CD4-positive, alpha-beta T cell treated with Interferon alpha-2 for 1 hour (primary cell): ENCODE results near the gene ODC1.
"Not testable (repeated sequence)": the region's sequence is repeated elsewhere in the genome, so short reads cannot be mapped to it uniquely, and the experiment has no call there.

Experiments
- DNase-seq, 2 donors: peaks; one replicate each; pipeline ENCODE4 v3.0.0-alpha.2; 2020 to 2022

Gene ODC1

DNA sequence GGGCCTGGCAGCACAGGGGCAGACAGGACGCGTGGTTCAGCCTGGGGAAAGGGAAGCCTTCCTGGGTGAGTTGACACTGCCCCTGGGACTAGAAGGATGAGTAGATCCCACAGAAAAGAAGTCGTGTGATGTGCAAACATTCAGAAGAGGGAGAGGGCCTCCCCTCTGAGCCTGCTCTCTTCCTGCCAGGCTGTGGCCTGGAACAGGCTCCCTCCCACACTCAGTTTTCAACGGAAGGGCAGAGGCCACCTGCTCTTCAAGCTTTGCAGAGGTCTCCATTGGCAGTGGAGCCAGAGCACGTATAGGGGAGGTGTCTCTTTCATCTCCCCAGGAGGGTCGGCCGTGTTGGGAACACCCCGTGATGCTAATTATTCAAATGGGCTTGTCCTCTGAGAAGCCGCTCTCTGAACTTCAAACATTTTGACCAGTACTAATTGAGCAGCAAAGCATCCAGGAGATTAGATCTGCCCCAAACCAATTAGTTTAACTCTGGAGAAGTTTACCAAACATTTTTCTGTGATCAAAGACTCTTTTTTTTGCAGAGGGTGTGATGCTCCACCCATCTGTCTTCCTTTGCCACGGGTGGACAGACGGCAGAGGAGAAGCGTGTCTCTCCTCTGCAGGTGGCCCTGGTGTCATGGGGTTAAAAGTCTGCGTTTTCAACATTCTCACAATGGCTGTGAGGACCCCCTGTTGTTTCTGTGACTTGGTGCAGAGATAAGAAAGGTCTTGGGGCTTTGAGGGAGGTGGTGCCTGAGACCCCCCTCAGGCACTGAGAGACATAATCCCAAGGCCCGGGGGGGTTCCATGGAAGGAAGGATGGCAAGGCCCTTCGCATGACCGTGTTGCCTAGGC lies 29.5 kb upstream of the ODC1 start:
- no peak for DNase-seq

DNA sequence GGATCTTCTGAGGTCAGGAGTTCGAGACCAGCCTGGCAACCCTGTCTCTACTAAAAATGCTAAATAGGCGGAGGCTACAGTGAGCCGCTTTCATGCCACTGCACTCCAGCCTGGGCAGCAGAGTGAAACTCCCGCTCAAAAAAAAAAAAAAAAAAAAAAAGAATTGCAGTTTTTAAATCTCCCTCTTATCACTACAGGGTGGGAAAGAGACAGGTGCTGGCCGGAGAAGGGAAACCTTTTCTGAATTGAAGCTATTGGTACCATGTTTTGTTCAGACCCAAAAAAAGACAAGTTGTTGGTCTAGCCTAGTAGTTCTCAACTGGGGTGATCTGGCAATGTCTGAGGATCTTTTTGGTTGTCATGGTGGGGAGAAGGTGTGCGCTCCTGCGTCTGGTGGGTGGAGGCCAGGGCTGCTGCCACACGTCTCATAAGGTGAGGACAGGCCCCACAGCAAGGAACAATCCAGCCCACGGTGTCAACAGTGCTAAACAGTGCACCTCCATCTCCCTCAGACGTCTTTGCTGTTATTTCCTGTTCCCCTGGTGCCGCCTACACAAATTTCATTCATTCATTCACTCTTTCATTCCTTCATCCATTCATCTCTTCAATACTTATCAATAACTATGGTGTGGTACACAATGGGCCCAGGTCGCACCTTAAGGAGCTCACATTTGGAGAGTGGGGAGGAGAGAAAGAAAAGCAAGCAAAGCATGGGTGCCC lies 28.8 kb upstream of the ODC1 start:
- DNase-seq = no peak

DNA sequence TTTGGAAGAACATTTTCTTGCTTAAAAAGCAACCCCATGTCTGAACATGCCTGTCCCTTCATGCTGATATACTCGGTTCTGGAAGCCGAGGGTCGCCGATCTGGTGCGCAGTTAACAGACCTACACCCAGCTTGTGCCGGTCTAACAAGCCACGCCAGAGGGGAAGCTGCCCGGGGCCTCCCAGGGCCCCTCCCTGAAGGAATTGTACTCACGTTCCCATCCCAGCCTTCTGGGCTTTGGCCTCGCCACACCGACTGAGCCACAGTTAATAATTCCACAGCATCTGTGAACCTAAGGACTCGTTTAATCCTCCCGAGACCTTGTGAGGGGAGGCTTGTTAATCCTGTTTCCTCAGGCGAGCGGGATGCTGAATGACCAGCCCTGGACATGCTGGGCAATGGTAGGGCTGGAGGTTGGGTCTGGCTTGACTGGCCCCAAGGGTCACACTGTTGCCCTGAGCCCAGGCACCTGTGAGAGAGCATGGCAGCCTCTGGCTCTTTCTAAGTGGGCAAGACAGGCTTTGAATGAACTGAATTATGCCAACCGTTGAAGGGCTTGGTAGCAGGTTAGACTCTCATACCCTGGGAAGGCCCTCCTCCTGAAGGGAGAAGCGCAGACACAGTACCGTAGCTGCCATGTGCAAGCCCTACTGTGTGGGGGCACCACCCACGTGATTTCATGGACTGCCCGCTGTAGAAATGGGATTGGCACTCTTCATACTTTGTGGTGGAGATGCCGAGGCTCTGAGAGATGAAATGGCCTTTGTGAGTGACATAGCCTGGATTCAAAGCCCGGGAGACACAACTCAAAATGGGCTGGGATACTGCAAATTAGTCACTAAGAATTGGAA lies 27.9 kb upstream of the ODC1 start:
- DNase-seq = no peak

DNA sequence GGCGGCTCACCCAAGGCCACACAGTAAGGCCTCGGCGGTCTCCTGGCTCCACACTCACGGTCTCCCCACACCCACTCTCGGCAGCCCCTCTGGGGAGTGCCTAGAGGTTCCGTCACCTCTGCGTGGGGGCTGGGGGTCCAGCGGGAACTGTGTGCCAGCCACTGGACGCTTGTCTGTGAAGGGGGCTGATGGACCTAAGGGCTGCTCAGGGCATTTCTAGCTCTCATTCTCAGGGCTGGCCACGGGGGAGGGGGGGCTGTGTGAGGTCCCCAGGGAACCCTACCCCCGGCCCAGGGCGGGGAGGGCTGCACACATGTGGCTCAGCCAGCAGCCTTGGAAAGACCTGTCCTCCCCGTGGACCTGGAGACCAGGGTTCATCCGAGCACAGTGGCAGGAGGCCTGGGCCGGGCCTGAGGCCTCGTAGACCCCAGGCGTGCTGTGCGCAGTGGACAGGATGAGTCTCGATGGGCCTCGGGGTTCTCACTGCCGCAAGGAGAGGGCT lies 27.1 kb upstream of the ODC1 start:
- DNase-seq = no peak

GRCh38 chr2:10473121-10473756 lies 25.1 kb upstream of the ODC1 start:
- no peak for DNase-seq

DNA sequence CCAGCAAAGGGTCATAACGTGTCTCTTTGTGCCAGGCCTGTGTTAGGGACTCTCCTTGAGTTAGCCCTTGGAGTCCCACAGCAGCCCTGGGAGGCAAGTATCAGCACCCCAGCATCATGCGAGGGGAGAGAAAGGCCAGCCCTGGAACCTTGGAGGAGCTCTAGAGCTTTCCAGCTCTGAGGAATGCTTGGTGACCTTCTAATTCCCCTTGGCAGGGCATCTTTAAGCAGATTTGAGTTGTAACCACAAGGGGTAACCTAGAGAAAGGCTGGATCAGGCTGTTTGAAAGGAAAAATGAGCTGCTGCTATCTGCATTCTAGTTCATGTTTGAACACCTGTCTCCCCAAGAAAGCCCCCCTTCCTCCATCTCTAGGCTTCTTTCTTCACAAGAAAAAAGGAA lies 23.8 kb upstream of the ODC1 start:
- no peak for DNase-seq

DNA sequence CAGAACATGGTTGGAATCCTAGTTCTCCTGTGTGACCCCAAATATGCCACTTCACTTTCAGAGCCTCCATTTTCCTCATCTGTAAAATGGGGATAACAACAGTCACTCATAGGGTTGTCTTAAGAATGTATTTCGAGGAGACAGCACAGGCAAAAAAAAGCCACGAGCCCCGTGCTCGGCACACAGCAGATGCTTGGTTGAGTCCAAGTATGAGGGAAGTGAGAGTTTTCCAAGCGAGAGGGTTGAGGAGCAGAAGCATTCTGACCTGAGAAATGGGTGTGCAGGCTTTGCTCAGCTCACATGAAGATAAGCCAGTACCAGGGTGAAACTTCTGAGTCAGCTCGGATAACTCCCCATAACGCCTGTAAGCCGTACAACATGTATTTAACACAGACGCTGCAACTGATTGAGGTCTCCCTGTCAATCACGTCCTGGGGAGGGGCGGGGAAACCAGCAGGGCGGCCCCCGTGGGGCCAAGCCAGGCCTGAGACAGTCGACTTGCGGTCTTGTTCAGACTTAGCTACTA lies 23.0 kb upstream of the ODC1 start:
- DNase-seq = no peak

DNA sequence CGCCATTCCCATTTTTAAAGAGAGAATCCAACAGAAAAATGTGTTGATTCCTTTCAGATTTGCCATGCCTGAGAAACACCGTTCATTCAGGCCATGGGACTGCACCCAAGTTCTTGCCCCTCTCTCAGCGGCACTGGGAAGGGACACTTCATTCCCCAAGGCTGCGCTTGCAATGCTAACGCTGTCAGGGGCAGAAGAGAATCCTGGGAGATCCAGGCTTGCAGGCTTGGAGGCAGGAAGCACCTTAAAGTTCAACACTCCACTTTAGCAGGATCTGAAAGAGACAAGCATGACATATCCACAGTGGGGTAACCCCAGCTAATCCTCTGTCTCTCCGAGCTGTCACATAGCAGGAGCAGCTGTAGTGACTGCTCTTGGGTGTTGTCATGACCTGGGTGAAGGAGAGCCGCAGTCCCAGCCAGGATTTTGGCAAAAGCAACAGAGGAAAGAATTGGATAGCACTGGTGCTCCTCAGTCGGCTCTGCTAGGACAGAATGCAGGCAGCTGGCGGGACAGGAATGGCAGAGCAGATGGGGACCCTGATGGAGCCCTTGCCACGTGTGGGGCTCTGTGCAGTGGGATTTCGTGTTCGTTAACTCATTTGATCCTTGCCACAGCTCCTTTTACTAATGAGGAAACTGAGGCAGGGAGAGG lies 22.0 kb upstream of the ODC1 start:
- DNase-seq = no peak

GRCh38 chr2:10469301-10469700 lies 21.2 kb upstream of the ODC1 start:
- DNase-seq = no peak

GRCh38 chr2:10467401-10467800 lies 19.3 kb upstream of the ODC1 start:
- no peak for DNase-seq

- DNase-seq = no peak
Measured at GRCh38 chr2:10466801-10467200, 18.7 kb upstream of the ODC1 start.

GRCh38 chr2:10465910-10466309 lies 17.8 kb upstream of the ODC1 start:
- no peak for DNase-seq

- DNase-seq = no peak
Measured at GRCh38 chr2:10462178-10463083, 14.3 kb upstream of the ODC1 start.

- no peak for DNase-seq
Measured at GRCh38 chr2:10460366-10460796, 12.3 kb upstream of the ODC1 start.

DNA sequence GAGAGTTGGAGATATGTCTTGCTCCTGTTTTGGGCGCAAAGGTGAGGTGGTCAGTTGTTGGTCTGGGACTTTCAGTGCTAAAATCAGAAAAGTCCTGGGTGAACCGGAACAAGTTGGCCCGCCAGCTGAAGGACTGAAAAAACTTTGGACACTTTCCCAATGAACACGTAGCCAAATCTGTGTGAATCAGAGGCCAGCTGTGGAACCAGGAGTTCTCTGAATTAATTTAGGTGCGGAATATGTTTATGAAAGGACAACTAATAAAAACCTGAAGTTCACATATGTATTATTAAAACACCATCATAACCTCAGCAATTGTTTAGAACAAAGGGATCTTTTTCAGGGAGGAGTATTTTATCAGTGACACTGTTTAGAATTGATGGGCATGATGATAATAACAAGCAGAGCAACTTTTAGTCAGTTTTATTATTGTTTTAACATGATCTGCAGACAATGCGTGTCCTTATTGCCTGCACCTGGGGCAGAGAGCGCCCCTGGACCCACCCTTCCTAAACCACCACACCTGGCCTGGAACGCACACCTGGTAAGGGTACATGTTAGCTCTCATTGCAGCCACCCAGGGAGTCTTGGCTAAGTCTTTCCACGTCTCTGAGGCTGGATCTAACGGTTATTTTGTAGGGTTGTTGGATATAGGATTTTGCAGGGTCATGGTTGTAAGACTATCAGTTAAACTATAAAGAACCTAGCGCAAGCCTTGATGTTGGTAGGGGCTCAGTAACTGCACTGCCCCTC lies 9.9 kb upstream of the ODC1 start:
- DNase-seq = no peak

GRCh38 chr2:10457195-10457594 lies 9.1 kb upstream of the ODC1 start:
- not testable (repeated sequence) for DNase-seq

- no peak for DNase-seq
Measured at GRCh38 chr2:10454505-10454904, 6.4 kb upstream of the ODC1 start.

- no peak for DNase-seq
Measured at GRCh38 chr2:10453905-10454298, 5.8 kb upstream of the ODC1 start.

DNA sequence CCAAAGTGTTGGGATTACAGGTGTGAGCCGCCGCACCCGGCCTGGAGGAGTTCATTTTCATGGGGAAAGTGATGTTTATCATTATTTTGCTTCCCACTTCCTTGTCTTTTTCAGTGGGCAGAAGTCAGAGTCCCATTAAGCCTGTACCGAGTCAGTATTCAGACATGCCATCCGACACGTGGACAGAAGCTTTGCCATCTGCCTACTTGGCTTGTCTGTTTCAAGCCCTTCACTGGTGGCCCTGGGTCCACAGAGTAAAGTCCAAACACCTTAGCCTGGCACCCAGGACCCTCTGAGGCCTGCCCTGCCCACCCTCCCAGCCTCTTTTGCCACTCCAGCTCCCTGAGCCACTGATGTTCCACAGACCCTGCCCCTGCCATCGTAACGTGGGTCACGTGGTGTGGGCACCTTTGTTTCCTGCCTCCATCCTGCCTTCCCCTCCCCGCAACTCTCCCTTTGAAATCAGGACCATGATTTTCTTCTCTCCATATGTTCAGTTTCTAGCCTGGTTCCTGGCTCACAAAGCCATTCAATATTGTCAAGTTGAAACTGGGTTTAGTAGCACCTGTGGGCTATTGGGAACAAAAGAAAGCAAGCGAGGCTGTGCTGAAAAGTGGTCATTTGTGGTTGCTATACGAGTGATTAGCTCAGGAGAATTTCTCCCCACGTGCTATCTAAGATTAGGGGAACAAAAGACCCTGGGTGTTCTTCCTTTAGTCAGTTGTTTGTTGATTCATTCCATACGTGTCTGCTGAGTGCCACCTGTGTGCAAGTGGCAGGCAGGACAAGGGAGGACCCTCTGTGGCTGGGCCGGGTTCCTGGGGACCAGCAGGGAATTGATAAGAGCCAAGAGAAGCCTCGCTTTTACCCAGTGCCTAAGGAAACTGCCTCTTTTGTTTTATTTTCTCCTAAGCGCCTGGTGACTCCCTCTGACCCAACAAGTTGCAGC lies 5.1 kb upstream of the ODC1 start:
- DNase-seq = no peak
